Stimulated activated CD8-positive, alpha-beta memory T cell treated with anti-CD3 and anti-CD28 coated beads, Interleukin-7, amount 100 ng/mL, for 48 hours (primary cell): ENCODE results near the gene CENPN.
A peak's percentile ranks its signal among the peaks of the same experiment; 100 is the strongest.

ENCODE experiments used
- DNase-seq, 2 donors: peaks; one replicate each; pipeline ENCODE4 v3.0.0-alpha.2; 2020; ENCODE audit warnings: low read depth in 1 of 2; ENCODE audit errors: extremely low read depth in 1 of 2

The CENPN gene

GRCh38 chr16:81006813-81007695 is at the start of gene CENPN, which contains the start of gene CMC2:
CENPN (plus strand) TSS chr16:81007214; CDS start chr16:81011940, 4,726 bp downstream.
CMC2 (minus strand) TSS chr16:81006885; CDS start chr16:80997394, 9,491 bp downstream.
- DNase-seq, result peak; percentile 88 to 94

DNA sequence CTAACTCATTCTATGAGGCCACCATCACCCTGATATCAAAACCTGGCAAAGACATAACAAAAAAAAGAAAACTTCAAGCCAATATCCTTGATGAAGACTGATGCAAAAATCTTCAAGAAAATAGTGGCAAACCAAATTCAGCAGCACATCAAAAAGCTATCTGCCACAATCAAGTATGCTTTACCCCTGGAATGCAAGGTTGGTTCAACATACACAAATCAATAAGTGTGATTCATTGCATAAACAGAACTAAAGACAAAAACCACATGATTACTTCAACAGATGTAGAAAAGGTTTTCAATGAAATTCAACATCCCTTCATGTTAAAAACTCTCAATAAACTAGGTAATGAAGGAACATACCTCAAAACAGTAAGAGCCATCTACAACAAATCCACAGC is 48.7 kb upstream of the CENPN start:
- no peak for DNase-seq

DNA sequence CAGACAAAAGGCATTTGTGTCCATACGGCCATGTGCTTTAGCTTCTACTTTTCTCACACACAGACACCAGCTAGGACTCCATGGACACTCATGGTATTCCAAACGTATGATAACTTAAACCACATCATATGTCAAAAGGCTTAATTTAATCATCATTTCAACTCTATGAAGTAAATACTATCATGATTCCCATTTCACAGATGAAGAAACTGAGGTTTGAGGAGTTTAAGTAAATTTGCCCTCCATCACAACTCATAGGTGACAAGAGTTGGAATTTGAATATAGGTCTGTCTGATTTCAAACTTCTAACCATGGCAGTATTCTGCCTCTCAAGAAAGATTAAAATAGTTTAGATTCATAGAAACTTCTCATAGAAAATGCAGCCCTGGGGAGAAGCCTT is 44.1 kb upstream of the CENPN start:
- no peak for DNase-seq

DNA sequence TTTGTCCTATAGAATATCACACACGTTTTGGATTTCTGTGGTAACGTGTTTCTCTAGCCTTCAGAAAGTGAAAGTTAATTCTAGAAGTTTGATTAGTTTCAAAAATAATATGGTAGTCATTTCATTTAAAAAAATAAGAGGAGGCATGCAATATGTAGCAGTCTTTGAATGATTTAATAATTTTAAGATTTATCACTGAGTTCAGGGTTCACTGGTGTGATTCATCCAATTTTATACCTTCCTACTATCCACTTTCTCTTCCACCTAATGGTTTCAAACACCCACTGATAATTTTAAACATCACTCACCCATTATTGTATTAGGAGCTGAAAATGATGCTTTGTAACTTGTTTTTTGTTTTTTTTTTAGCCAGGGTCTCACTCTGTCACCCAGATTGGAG is 42.7 kb upstream of the CENPN start:
- DNase-seq, result no peak

DNA sequence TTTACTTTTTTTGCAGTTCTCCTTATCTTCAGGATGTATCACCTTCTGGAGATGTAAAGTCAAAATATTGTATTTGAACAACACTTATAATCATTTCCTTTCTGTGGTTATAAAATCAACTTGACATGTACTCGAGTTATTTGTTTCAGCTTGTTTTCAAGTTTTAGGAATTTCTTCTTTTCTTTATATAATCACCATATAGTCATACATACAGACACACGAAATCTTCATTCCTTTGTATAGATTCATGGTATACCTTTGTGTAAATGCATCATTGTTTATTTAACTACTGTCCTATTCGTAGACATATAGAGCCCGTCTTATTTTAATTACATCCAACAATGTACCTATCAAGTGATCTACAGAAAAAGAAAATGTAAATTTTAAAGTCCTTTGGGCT is 40.4 kb upstream of the CENPN start:
- DNase-seq, result no peak

- DNase-seq, result no peak
Observed at GRCh38 chr16:80968386-80969113, 38.5 kb upstream of the CENPN start.

- DNase-seq, result no peak
Observed at GRCh38 chr16:80969114-80969484, 37.9 kb upstream of the CENPN start.

GRCh38 chr16:80971819-80972218 is 35.2 kb upstream of the CENPN start:
- no peak for DNase-seq

GRCh38 chr16:80972611-80973010 is 34.4 kb upstream of the CENPN start:
- no peak for DNase-seq

GRCh38 chr16:80973991-80974390 is 33.0 kb upstream of the CENPN start:
- no peak for DNase-seq

- no peak for DNase-seq
Observed at GRCh38 chr16:80974649-80975376, 32.2 kb upstream of the CENPN start.

GRCh38 chr16:80976946-80977345 is 30.1 kb upstream of the CENPN start:
- no peak for DNase-seq

DNA sequence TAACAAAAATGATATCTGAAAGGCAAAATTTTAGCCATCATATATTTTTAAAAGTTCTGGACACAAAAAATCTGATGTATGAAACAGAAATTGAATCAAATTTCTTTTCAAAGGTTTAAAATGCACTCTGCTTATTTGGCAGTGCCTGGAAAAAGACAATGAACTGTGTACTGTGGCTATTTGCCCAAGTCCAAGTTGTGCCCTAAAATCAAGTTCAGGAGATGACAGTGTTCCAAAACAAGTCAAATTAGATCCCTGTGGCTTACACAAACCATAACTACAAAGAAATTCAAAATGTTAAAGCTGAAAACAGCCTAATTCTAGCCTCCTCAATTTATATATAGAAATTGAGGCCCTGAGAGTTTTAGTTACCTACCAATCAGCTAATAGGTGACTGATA is 25.9 kb upstream of the CENPN start:
- no peak for DNase-seq

- no peak for DNase-seq
Observed at GRCh38 chr16:80982646-80983045, 24.4 kb upstream of the CENPN start.

DNA sequence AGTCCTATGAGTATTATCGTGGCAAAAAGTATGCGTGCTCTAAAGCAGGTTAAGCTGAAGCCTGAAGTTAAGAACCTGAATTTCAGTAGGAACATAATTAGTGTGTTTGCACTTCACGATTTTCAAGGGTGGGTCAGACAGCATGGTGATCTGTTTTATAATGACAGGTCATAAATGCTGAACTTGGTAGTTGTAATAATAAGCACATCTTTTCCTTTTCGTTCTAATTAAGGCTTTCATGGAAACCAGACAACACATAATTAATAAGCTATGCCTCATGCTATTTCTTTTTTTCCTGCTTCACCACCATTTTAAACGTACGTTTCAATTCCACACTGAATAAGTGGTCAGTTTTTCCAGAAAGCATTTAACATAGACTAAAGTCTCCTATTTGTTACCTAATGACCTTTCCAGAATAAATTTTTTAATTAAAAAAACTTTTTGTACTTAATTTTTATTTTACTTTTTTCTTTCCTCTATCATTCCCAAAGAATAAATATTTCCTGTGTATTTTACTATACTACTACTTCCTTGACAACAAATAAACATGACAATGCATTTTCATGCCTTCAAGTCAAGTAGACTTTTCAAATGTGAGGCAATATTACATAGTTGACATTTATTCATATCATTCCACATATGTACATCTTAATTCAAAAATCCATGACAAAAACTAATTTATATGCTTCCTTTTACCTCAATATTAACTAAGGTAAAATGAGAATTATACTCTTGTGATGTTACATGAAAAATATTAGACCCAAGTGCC is 22.7 kb upstream of the CENPN start:
- no peak for DNase-seq

GRCh38 chr16:80985611-80986010 is 21.4 kb upstream of the CENPN start:
- DNase-seq, result no peak

DNA sequence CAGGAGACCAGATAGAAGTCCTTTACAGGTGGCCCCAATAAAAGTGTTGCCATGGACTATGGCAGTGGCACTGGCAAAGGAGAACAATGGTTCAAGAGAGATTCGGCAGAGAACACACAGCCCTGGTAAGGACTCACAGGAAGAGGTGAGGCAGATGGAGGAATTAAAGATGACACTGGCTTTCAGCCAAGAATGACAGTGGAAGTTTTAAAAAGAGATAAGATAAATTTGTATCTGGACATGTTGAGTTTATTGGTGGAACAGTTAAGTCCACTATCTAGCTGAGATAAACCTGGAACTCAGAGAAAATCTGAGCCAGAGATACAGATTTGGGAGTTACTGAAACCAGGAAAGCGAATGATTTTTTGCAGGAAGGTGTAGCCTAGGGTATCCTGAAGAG is 20.5 kb upstream of the CENPN start:
- no peak for DNase-seq

GRCh38 chr16:80988756-80989155 is 18.3 kb upstream of the CENPN start:
- no peak for DNase-seq

- DNase-seq, result no peak
Observed at GRCh38 chr16:80989801-80990200, 17.2 kb upstream of the CENPN start.

DNA sequence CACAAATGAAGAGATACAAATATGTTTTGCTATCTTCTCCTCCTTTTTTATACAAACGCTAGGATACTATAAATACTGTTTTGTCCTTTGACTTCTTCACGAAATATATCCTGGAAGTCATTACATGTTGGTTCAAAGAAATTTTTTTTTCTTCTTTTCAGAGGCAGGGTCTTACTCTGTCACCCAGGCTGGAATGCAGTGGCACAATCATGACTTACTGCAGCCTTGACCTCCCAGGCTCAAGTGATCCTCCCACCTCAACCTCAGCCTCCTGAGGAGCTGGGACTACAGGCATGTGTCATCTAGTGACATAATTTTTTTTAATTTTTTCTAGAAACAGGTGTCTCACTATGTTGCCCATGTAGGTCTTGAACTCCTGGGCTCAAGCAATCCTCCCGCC is 16.4 kb upstream of the CENPN start:
- no peak for DNase-seq

DNA sequence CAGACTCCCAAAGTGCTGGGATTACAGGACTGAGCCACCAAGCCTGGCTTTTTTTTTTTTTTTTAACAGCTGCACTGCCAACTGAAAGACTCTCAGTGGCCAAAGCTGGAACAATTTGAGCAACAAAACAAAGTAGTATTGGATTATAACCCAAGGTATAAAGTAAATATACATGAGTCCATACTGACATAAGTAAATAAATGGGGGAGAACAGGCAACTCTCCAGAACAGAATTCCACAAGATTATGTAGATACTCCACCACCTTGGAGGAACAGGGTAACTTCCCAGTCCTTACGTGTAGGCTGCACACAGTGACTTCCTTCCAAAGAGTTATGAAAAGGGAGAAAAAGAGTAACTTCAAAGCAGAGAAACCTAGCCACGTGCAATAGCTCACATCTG is 16.0 kb upstream of the CENPN start:
- no peak for DNase-seq
